Measurements from ENCODE around the gene AKAP8.
"Not testable (repeated sequence)": the region's sequence is repeated elsewhere in the genome, so short reads cannot be mapped to it uniquely, and the experiment has no call there.

AKAP8 gene

DNA sequence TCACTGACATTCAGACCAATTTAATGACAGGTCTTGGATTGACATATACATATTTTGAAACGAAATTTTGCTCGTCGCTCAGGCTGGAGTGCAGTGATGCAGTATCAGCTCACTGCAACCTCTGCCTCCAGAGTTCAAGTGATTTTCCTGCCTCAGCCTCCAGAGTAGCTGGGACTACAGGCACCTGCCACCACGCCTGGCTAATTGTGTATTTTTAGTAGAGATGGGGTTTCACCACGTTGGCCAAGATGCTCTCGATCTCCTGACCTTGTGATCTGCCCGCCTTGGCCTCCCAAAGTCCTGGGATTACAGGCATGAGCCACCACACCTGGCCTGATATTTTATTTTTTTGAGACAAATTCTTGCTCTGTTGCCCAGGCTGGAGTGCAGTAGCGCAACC is 27.1 kb downstream of the AKAP8 start:
- H3K27ac ChIP-seq, H3K4me3 ChIP-seq: not testable (repeated sequence)

DNA sequence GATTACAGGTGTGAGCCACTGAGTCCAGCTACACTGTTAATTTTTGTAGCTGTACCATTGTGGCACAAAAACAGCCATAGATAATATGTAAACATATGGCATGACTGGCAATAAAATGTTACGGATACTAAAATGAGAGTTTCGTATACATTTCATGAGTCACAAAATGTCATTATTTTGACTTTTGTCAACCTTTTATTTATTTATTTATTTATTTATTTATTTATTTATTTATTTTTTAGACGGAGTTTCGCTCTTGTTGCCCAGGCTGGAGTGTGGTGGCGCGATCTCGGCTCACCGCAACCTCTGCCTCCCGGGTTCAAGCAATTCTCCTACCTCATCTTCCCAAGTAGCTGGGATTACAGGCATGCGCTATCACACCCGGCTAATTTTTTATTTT is 38.3 kb downstream of the AKAP8 start:
- H3K4me3 ChIP-seq, H3K27ac ChIP-seq: not testable (repeated sequence)

DNA sequence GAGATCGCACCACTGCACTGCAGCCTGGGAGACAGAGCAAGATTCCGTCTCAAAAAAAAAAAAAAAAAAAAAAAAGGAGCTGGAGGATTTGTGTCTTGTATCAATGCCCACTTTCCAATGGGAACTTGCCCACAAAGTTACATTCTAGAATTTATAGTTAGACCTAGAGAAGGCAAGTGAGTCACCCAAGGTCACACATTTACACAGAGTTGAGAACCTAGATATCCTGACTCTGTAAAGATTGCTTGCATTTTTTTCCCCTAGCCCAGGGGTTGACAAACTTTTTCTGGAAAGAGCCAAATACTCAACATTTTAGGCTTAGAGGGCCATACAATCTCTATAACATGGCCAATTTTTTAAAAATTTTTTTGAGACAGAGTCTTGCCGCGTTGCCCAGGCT is 39.5 kb downstream of the AKAP8 start:
- Histone ChIP-seq H3K4me3 (no peak overlapping the region), H3K27ac (no peak overlapping the region)

DNA sequence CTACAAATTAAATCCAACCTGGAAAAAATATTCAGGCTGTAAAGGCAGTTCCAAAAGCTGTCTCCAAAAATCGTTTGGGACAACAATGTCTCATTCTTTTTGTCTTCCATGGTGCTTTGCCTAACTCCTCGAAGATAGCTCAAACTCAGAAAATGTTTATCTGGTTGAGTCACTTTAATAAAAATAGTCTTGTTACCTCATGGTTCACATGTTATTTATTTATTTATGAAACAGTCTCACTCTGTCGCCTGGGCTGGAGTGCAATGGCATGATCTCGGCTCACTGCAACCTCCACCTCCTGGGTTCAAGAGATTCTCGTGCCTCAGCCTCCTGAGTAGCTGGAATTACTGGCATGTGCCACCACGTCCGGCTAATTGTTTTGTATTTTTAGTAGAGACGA is 42.4 kb downstream of the AKAP8 start:
- Histone ChIP-seq H3K27ac (peak overlapping the region in 4 of 21 experiments; percentile 26 to 53 (median 42)), H3K4me3 (no peak overlapping the region)

DNA sequence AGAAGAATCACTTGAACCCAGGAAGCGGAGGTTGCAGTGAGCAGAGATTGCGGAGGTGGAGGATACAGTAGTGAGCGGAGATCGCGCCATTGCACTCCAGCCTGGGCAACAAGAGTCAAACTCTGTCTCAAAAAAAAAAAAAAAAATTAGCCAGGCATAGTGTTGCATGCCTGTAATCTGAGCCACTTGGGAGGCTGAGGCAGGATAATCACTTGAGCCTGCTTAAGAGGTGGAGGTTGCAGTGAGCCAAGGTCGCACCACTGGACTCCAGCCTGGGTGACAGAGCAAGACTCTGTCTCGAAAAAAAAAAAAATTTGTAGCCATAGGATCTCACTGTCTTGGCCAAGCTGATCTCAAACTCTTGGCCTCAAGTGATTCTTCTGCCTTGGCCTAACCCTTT is 43.6 kb downstream of the AKAP8 start:
- H3K27ac ChIP-seq, H3K4me3 ChIP-seq: not testable (repeated sequence)

DNA sequence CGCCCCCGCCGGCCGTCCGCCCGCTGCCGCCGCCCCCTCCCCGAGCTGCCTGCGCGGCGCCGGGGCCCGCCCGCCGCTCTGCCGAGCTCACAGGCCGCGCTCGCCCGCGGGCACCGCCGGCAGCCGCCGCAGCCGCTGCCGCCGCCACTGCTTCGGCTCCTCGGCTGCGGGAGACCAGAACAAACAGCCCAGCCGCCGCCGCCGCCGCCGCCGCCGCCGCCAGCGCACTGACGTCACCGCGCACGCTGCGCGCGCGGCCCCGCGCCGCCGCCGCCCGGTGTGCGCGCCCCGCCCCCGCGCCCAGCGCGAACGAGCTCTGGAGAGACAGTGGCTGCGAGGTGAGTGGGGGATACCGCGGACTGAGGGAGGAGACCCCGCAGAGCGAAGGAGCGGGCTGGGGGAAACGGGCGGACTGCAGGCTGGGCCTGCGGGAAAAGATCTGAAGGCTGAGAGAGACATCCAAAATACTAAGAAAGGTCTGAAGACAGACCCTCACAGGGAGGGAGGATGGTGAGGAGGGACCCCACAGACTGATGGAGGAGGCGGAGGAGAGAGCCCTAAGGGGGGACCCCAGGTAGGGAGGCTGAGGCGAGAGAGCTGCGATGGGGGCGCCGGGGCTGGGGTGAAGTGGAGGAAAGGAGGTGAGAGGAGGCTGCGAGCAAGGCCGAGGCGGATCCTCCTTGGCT is 47.1 kb downstream of the AKAP8 start, which contains the start of gene BRD4:
TSS of gene BRD4 (minus strand) at position 229 of the 686 bp plus-strand sequence. CDS start 59,440 bp downstream, outside the sequence.
- Histone ChIP-seq H3K27ac (peak within 1 kb of the TSS; percentile 82 to 98 (median 92)), H3K4me3 (peak within 1 kb of the TSS; percentile 74 to 98 (median 93))

DNA sequence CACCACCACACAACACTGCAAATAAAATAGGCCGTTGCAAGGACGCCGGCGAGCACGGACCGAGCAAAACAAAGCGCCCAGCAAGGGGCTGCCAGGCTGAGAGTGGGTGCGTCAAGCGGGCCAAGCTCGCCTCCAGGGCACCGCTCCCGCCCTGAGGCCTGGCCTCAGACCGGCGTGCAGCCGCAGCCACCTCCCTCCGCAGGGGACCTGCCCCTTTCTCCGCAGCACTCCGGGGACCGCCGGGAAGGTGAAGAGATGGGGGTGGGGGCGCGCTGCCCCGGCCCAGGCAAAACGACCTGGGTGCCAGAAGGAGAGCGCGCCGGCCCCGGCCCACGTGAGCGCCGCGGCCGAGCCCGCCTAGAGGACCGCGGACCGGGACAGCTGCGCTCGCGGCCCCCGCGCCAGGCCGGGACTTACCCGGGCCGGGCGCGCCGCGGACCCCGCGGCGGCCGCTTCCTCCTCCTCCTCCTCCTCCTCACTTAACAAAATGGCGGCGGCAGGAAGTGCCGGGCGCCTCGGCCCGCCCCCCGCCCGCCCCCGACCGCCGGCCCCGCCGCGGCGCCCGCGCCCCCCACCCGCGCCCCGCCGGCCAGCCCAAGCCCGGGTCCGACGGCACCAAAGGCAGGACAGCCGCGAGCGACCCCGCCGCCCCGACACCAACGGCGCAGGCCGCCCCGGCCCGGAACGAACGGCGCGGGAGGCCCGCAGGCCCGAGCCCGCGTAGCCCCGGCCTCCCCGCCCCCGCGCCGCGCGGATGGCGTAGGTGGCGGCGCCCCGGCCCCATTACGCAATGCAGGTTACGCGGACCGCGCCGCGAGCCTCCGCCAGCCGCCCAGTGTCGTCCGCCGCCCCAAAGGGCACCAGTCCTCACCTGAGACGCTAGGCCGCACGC is 47.9 kb downstream of the AKAP8 start:
- H3K27ac ChIP-seq: peak overlapping the region; percentile 82 to 98 (median 92)
- peak overlapping the region; percentile 74 to 98 (median 93) for H3K4me3 ChIP-seq

DNA sequence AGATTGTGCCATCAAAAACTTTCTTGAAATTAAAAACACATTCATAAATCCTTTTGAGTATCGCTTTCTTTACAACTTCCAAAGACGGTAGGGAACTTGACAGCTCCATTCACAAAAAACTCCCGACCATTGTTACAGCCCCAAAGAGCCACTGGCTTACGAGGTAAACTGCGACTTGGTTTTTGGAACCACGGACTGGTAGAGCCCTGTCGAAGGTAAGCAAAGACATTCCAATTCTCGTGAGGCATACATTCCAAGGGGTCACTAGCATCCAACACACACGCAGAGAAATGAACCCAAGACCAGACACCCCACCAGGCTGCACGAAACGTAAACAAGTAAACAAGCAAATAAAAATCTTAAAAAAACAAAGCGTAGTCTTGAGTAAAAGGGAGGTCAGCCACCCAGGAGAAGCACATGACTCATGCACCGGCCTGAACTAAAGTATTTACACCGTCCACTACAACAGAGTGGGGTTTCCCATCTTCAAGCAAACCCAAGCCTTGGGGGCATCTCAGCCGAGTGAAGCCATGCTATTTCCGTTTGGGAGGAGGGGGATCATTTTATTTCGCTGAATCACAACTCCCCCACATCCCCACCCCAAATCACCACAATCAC is 48.7 kb downstream of the AKAP8 start:
- Histone ChIP-seq H3K27ac (peak overlapping the region; percentile 82 to 98 (median 92)), H3K4me3 (peak overlapping the region; percentile 74 to 98 (median 93))

DNA sequence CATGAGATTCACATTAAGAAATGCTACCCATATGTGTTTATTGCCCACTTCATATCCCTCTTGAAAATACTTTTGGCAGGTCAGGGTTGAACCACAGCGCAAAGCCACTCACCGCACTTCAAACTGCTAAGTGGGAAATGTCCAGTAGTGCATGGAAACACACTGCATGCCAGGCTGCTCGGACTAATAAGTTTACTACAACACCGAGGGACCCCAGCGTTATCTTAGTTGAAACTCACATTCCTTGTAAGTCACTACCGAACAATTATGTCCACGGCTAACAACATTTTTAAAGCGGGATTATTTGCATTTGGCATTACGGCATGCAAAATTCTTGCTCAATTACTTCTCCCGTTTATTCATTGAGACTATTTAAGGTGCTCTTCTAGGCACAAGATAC is 51.3 kb downstream of the AKAP8 start:
- Histone ChIP-seq H3K4me3 (no peak overlapping the region), H3K27ac (no peak overlapping the region)

DNA sequence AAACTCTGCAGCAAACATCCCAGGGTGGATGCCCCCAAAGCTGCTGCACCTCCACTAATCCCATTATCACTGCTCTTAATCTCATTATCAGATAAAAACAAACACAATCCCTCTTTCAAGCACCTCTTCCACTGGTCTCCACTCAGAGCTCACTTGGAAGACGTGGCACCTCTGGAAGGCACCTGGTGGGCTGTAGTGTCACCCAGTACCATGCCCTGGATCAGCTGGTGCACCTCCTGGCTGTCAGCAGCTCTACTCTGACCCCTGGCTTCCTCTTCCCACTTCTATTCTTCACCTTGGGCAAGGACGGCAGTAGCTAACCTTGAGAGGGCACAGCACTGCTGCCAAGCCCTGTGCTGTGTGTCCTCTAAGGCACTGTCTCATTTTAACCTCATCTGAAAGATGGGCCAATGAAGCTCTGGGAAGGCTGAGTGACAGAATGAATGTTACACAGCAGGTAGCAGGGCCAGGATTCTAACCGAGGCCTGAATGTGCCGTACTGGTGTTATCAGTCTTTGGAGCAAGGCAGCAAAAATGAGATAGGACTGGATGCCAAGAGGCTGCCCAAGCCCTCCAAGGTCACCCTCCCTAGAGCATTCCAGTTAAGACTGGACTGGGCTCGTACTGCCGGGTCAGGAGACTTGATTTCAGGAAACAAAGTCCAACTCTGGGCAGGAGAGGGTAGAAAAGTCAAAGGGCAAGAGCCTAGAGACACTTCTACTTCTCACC is 54.6 kb downstream of the AKAP8 start:
- Histone ChIP-seq H3K27ac (peak overlapping the region in 8 of 21 experiments; percentile 12 to 47 (median 28)), H3K4me3 (no peak overlapping the region)

DNA sequence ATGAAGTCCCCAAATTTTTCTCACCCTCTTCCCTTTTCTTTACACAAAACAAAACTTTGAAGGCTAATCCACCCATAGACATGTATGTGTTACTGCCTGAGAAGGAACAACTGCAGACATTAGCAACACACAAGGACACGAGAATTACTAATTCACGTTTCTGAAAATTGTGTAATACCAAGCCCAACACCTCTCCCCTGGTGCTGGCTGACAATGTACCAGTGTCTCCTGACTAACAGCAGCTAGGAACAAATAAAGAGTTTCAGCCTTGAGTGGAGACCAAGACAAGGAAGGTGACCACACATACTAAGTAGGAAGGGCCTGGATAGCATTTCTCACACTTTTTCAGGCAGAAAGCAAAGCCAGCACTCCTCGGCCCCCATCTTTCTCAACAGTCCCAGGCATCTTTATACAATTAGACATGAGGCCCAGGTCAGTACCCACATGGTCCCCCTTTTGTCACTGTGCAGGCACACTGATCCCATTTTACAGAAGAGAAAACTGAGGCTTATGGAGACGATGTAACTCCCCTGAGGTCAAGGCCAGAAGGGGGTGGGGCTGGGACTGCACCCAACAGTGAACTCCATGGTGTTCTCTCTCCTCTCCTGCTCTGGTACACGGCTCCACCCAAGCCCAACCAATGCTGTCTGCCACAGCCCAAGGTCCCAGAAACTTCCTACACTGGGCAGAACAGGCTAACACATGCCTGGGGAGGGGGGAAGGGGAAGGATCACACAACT is 55.9 kb downstream of the AKAP8 start:
- peak overlapping the region in 15 of 21 experiments; percentile 2 to 54 (median 35) for H3K27ac ChIP-seq

DNA sequence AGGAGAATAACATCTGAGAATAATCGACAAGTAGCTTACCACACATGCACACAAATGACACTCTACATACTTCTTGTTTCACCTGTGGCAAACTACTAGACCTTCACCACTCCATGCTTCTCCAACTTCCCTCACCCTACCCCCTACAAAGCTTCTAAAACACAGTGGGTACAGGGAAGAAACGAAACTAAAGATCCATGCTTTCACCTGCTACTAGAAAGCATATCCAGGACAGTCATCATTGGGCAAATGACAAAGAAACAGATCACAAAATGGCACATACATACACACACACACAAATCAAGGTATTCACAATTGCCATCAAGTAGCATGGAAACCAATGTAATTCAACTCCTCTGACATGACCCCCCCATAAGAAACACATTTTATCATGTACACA is 57.8 kb downstream of the AKAP8 start:
- Histone ChIP-seq H3K4me3 (no peak overlapping the region), H3K27ac (no peak overlapping the region)

More for the DNA sequence above, 55.9 kb downstream of the AKAP8 start:
- no peak overlapping the region for H3K4me3 ChIP-seq

DNA sequence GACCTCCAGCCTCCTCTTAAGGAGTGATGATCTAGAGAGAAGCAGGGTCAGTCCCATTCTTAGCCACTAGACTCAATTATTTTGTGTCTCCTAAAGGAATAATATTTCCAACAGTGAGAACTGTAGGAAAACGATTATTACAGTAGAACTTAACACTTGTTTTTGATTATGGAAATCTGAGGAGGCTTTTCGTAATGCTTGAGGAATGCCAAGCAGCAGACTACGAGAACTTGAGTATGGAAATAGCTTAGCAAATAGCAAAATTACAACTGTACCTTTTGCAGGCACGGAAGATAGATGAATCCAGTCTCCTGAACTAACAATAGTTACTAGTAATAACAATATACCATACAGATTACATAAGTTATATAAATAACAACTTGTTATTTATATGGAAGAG is 59.5 kb downstream of the AKAP8 start:
- Histone ChIP-seq H3K27ac (peak overlapping the region in 1 of 21 experiments; percentile 15), H3K4me3 (no peak overlapping the region)

DNA sequence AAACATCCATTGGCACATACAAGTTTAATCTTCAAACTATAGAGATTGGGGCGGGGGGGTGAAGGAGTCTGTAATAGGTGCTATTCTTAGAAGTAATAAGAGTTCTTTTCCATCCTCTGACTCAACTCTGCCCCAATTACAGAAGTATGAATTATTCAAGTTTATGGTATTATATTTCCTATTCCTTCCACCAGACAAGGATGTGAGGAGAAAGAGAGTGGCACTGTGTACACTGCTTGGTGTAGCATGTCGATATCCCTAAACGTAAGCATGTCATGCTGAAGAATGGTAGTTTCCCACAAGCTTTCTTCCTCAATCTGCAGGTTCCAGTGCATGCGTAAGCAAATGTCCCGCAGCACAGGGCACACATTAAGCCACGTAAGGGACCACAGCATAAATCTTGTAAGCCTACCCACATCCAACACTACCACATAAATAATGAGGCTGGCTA is 61.3 kb downstream of the AKAP8 start:
- Histone ChIP-seq H3K27ac (peak overlapping the region in 5 of 21 experiments; percentile 3 to 46 (median 20)), H3K4me3 (no peak overlapping the region)

DNA sequence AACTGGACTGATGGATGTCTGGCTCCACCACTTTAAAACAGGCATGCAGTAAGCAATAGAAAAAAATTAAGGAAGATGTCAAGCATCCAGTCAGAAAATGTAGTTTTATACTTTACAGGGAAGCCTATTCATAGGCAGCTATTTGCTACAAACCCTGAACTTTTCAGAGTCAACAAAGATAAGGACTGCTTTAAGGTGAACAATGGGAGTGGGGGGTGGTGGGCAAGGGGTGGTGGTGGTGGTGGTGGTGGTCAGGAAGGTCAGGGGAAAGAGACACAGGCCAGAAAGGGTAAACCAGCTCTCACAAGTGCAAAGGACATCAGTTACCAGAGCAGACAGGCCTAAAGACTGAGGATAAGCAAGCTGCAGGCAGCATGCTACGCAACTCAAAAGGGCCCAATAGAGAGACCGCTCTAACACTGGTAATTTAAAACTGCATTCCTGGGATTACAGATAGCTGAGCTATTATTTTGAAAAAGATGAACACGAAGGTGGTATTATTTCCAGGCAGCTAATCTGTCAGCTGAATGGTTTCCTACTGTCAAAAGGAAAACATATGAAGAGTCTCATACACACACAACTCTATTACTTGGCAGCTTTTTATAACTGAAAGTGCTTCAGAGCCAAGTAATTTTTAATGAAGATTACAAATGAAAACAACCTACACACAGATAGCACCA is 62.1 kb downstream of the AKAP8 start:
- H3K4me3 ChIP-seq: no peak overlapping the region
- H3K27ac ChIP-seq: peak overlapping the region in 2 of 21 experiments; percentile 20 to 28

DNA sequence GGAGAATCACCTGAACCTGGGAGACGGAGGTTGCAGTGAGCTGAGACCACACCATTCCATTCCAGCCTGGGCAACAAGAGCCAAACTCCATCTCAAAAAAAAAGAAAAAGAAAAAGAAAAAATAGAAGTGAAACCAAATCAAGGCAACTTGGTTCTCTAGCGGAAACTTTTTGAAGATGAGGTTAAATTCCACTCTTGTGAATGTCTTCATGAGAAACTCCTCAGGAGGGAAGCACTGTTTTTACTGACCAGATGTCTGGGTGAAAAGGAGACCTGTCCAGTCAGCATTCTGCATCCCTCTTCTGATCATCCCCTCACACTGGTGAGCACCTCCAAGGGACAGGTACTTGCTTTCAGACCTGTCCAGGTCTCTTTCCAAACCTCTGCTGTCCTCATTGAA is 63.1 kb downstream of the AKAP8 start:
- Histone ChIP-seq H3K4me3 (no peak overlapping the region), H3K27ac (peak overlapping the region in 3 of 21 experiments; percentile 3 to 55 (median 23))

DNA sequence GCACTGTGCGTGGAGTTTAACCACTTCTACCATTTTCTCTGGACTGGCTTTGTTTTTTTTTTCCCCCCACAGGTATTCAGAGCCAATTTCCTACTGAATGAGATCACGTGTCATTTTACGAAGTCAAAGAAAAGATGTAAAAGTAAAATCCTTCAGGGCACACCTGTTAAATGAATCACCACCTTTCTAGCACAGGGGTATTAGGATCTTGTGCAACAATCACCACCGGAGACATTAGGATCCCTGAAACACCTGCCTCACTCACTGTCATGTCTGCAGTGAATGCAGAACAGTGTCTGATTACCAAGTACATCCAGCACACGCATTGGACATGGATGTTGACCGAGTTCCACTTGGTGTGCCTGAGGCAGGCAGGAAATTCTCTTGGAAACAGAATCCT is 64.5 kb downstream of the AKAP8 start:
- Histone ChIP-seq H3K4me3 (no peak overlapping the region), H3K27ac (peak overlapping the region in 2 of 21 experiments; percentile 28 to 46)

DNA sequence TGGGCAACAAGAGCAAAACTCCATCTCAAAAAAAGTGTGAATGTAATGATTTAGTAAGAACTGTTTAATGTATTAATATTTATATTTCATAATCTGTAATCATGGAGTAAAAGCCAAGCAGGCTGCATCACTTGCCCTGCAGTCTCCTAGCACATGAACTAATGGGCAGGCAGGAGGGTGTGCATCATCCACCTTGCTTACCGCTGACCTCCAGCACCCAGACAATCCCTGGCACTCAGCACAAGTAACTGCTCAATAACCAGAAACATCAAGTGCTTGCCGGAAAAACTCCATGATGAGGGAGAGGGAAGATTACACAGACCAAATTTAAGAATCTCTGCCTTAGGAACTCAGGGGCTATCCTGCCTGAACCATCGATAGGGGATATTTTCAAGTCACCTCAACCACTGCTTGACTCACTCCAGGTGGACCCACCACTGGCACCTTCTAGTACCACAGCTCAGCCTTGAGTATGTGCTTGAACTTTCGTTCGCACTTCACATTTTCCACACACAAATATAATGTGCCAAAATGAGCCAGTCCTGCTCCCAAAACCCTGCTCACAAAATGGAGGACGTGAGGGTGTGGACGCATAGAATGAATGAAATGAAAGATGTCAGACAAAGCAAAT is 65.8 kb downstream of the AKAP8 start:
- Histone ChIP-seq H3K4me3 (no peak overlapping the region), H3K27ac (peak overlapping the region in 1 of 21 experiments; percentile 33)
